K562 (cell line): ENCODE measurements around the gene DNAJB6. TPM values are rescaled to one million over a fixed set of nuclear protein-coding genes. Genes with fewer than 3 reads are reported as not detected.
A peak's percentile ranks its signal among the peaks of the same experiment; 100 is the strongest.

Experiments used
- BCOR ChIP-seq: fragments of 450-650 bp; IDR thresholded peaks from 2 replicates; pipeline ENCODE4 v1.6.1; 2016
- CBX5 ChIP-seq: IDR thresholded peaks from 2 replicates; pipeline ENCODE4 v1.6.1; 2014; ENCODE audit warnings: low read depth, borderline replicate concordance
- CHD1 ChIP-seq: fragments of 200-600 bp; sonication (generic); IDR thresholded peaks from one replicate; pipeline ENCODE4 v1.6.1; 2012; ENCODE audit warnings: mild to moderate bottlenecking, moderate library complexity, low read length, inconsistent platforms
- ELF1 ChIP-seq: fragments of 200-800 bp; sonication (Bioruptor generic); IDR thresholded peaks from 2 replicates; pipeline ENCODE4 v1.6.1; 2016; ENCODE audit warnings: missing genetic modification characterization, missing compliant biosample characterization
- FOXJ3 ChIP-seq: sonication (generic); formaldehyde crosslinking; IDR thresholded peaks from 2 replicates; pipeline ENCODE4 v1.4.0; 2020; ENCODE audit warnings: mild to moderate bottlenecking, missing genetic modification reagents
- FOXP1 ChIP-seq: sonication (generic); formaldehyde crosslinking; IDR thresholded peaks from 2 replicates; pipeline ENCODE4 v1.8.0; 2022; ENCODE audit warnings: mild to moderate bottlenecking, missing genetic modification reagents
- KAT8 ChIP-seq: fragments of 450-650 bp; IDR thresholded peaks from 2 replicates; pipeline ENCODE4 v1.6.1; 2016; ENCODE audit warnings: low read depth, mild to moderate bottlenecking
- KDM4B ChIP-seq, 2 experiments: fragments of 450-650 bp in 1 of 2; sonication (generic) in 1 of 2; IDR thresholded peaks; 2 replicates each; pipeline ENCODE4 v1.6.1; 2016 to 2017; ENCODE audit warnings: borderline replicate concordance in 2 of 2, antibody characterized with exemption in 1 of 2, low read depth in 1 of 2, mild to moderate bottlenecking in 1 of 2
- LCOR ChIP-seq: sonication (generic); formaldehyde crosslinking; IDR thresholded peaks from 2 replicates; pipeline ENCODE4 v1.8.0; 2022; ENCODE audit warnings: mild to moderate bottlenecking, missing genetic modification reagents
- MLLT1 ChIP-seq, 2 experiments: fragments of 450-650 bp; IDR thresholded peaks; 2 replicates each; pipeline ENCODE4 v1.6.1; 2016
- MTA1 ChIP-seq: fragments of 450-650 bp; IDR thresholded peaks from 2 replicates; pipeline ENCODE4 v1.6.1; 2017; ENCODE audit warnings: borderline replicate concordance
- POLR2B ChIP-seq: fragments of 450-650 bp; IDR thresholded peaks from 2 replicates; pipeline ENCODE4 v1.6.1; 2018; ENCODE audit warnings: low read depth; ENCODE audit not compliant: partially characterized antibody
- RERE ChIP-seq: sonication (generic); formaldehyde crosslinking; IDR thresholded peaks from 2 replicates; pipeline ENCODE4 v1.8.0; 2023; ENCODE audit warnings: missing genetic modification reagents, mild to moderate bottlenecking, borderline replicate concordance
- SMC3 ChIP-seq: conservative IDR thresholded peaks from 2 replicates; pipeline ENCODE4 v1.6.1; 2011; ENCODE audit warnings: low read depth, low read length, improper control_type of control experiment; ENCODE audit not compliant: insufficient read depth
- SNAPC5 ChIP-seq: fragments of 250-450 bp; sonication (Bioruptor Pico); IDR thresholded peaks from 2 replicates; pipeline ENCODE4 v1.8.0; 2021; ENCODE audit warnings: moderate library complexity, mild to moderate bottlenecking, inconsistent platforms
- TCF7L2 ChIP-seq: fragments of 150-350 bp; IDR thresholded peaks from 2 replicates; pipeline ENCODE4 v1.6.1; 2016; ENCODE audit warnings: low read depth, mild to moderate bottlenecking, low read length, moderate library complexity
- THRA ChIP-seq: fragments of 450-650 bp; IDR thresholded peaks from 2 replicates; pipeline ENCODE4 v1.6.1; 2017; ENCODE audit warnings: mild to moderate bottlenecking, moderate library complexity
- ZNF133 ChIP-seq: fragments of 250-450 bp; sonication (Bioruptor Pico); IDR thresholded peaks from 2 replicates; pipeline ENCODE4 v1.4.0; 2020; ENCODE audit warnings: mild to moderate bottlenecking
- ZNF146 ChIP-seq: IDR thresholded peaks from one replicate; pipeline ENCODE4 v1.6.1; 2018; ENCODE audit warnings: missing compliant biosample characterization; ENCODE audit not compliant: unreplicated experiment
- ZNF24 ChIP-seq: fragments of 450-650 bp; IDR thresholded peaks from 2 replicates; pipeline ENCODE4 v1.6.1; 2016
- polyA plus RNA-seq, 8 experiments: library from polyadenylated mRNA; depleted of rRNA in 4 of 8; stranded (reverse) in 5 of 8; unstranded in 3 of 8; fragments of >200 nt; fragmentation: Nextera tagmentation in 2 of 8; fragmentation: Illumina TruSeq in 1 of 8; extraction: Ambion mirVana in 2 of 8; extraction: Trizol in 1 of 8; gene quantifications; 2 replicates each; pipeline versions ENCODE4 v1.2.1 to v1.2.3, GENCODE V29; 2011 to 2014; ENCODE audit warnings: inconsistent platforms in 1 of 8, missing spikeins in 1 of 8
- total RNA-seq, 7 experiments: library from RNA; depleted of rRNA in 6 of 7; stranded (reverse); fragments of >200 nt in 6 of 7; fragmentation: Illumina TruSeq in 2 of 7; extraction: Trizol in 2 of 7; gene quantifications; 2 replicates each; pipeline versions ENCODE4 v1.2.1 to v1.2.3, GENCODE V29; 2011 to 2021; ENCODE audit warnings: low replicate concordance in 1 of 7

DNAJB6 gene
- total and polyA plus RNA-seq, 9 of the 15 experiments (the other 6 are each of a cell fraction or from before 2014, with no cell fraction given): 84.5 to 158 (median 135) TPM

- peak; percentile 94 for TF ChIP-seq CBX5
- TF ChIP-seq FOXP1 (CRISPR knock-in tag): 0 out of 2 replicates have a peak, but pooled peaks have one; percentile 22
- TF ChIP-seq ZNF133: no peak
- TF ChIP-seq ELF1 (tag): peak; percentile 78
- 0 out of 4 replicates have a peak, but pooled peaks of 1 of the 2 experiments have one; percentile 37 for TF ChIP-seq KDM4B (IDR thresholded peaks at IDR 0.05; ENCODE audit: borderline replicate concordance in 2 of 2, low read depth in 1 of 2)
- no peak for TF ChIP-seq TCF7L2
- TF ChIP-seq ZNF146: no peak
- peak; percentile 33 for TF ChIP-seq CHD1
- no peak for TF ChIP-seq KAT8
- TF ChIP-seq RERE (CRISPR knock-in tag): peak; percentile 46; the same call in 1 of the 2 replicates
- TF ChIP-seq ZNF24: 0 out of 2 replicates have a peak, but pooled peaks have one; percentile 10
- TF ChIP-seq POLR2B: peak; percentile 15
- TF ChIP-seq FOXJ3: no peak
- peak; percentile 96 for TF ChIP-seq LCOR (CRISPR knock-in tag)
- TF ChIP-seq SMC3: no peak
- peak in 1 of 2 experiments; percentile 92; a peak in 2 of 4 replicates for TF ChIP-seq MLLT1 (IDR thresholded peaks at IDR 0.05)
- TF ChIP-seq MTA1: 0 out of 2 replicates have a peak, but pooled peaks have one; percentile 42
- no peak for TF ChIP-seq THRA
- TF ChIP-seq SNAPC5 (CRISPR knock-in tag): no peak
- peak; percentile 71; the same call in 1 of the 2 replicates for TF ChIP-seq BCOR
These were observed 65.0 kb downstream of the DNAJB6 start (continued) for GRCh38 chr7:157401567-157402387.
